Astrocyte (in vitro differentiated cells and primary cell): ENCODE results near the gene TENM3. TPM values are rescaled to one million over a fixed set of nuclear protein-coding genes. Genes with fewer than 3 reads are reported as not detected.

Experiments used
- DNase-seq: peaks from one replicate; pipeline ENCODE4 v3.0.0-alpha.2; 2010; ENCODE audit warnings: low read depth
- FAIRE-seq: peaks from 2 replicates; lab custom pipeline; 2011; peaks lifted over from hg19 to GRCh38; lab: Jason Lieb, UNC
- H2AFZ ChIP-seq: 2 replicates; pipeline ENCODE4 v1.6.0; 2012; ENCODE audit warnings: low read depth, low read length, inconsistent platforms
- H3K27ac ChIP-seq: 2 replicates; pipeline ENCODE4 v1.5.1; 2011; ENCODE audit warnings: low read depth, low read length, inconsistent platforms
- H3K27me3 ChIP-seq: 2 replicates; pipeline ENCODE4 v1.6.0; 2011; ENCODE audit warnings: low read length, inconsistent platforms; ENCODE audit not compliant: insufficient read depth
- H3K36me3 ChIP-seq: 2 replicates; pipeline ENCODE4 v1.5.1; 2011; ENCODE audit warnings: low read length, inconsistent platforms; ENCODE audit not compliant: insufficient read depth
- H3K4me1 ChIP-seq: 2 replicates; pipeline ENCODE4 v1.5.1; 2011; ENCODE audit warnings: low read length, inconsistent platforms; ENCODE audit not compliant: insufficient read depth
- H3K4me2 ChIP-seq: 2 replicates; pipeline ENCODE4 v1.6.0; 2012; ENCODE audit warnings: low read length, inconsistent platforms
- H3K4me3 ChIP-seq: 2 replicates; pipeline ENCODE4 v1.5.1; 2011; ENCODE audit warnings: low read depth, mild to moderate bottlenecking, low read length, inconsistent platforms; ENCODE audit not compliant: insufficient read depth
- H3K79me2 ChIP-seq: 2 replicates; pipeline ENCODE4 v1.6.0; 2012; ENCODE audit warnings: mild to moderate bottlenecking, low read length, inconsistent platforms; ENCODE audit not compliant: insufficient read depth
- H3K9ac ChIP-seq: 2 replicates; pipeline ENCODE4 v1.6.0; 2012; ENCODE audit warnings: mild to moderate bottlenecking, low read length, inconsistent platforms
- H3K9me3 ChIP-seq: 2 replicates; pipeline ENCODE4 v1.5.1; 2012; ENCODE audit warnings: low read depth, mild to moderate bottlenecking, low read length, inconsistent platforms; ENCODE audit not compliant: insufficient read depth
- H4K20me1 ChIP-seq: 2 replicates; pipeline ENCODE4 v1.6.0; 2012; ENCODE audit warnings: low read length, inconsistent platforms; ENCODE audit not compliant: insufficient read depth
- H3K27ac Mint-ChIP-seq: one replicate; pipeline ENCODE4 v1.8.0; 2021; ENCODE audit warnings: mild to moderate bottlenecking, mixed read lengths; ENCODE audit not compliant: unreplicated experiment
- H3K27me3 Mint-ChIP-seq: one replicate; pipeline ENCODE4 v1.8.0; 2021; ENCODE audit warnings: low read depth, mixed read lengths; ENCODE audit not compliant: unreplicated experiment
- H3K36me3 Mint-ChIP-seq: one replicate; pipeline ENCODE4 v1.8.0; 2021; ENCODE audit warnings: low read depth, mixed read lengths; ENCODE audit not compliant: unreplicated experiment
- H3K4me1 Mint-ChIP-seq: one replicate; pipeline ENCODE4 v1.8.0; 2021; ENCODE audit warnings: low read depth, mixed read lengths; ENCODE audit not compliant: unreplicated experiment
- H3K4me3 Mint-ChIP-seq: one replicate; pipeline ENCODE4 v1.8.0; 2021; ENCODE audit warnings: mild to moderate bottlenecking, moderate library complexity, mixed read lengths; ENCODE audit not compliant: unreplicated experiment
- H3K9me3 Mint-ChIP-seq: one replicate; pipeline ENCODE4 v1.8.0; 2021; ENCODE audit warnings: mild to moderate bottlenecking, mixed read lengths; ENCODE audit not compliant: unreplicated experiment
- CTCF ChIP-seq: IDR thresholded peaks from 2 replicates; pipeline ENCODE4 v1.5.1; 2011; ENCODE audit warnings: low read depth, mild to moderate bottlenecking, inconsistent platforms, low read length, moderate library complexity; ENCODE audit not compliant: insufficient read depth
- EZH2 ChIP-seq: IDR thresholded peaks from 2 replicates; pipeline ENCODE4 v1.6.1; 2012; ENCODE audit warnings: mild to moderate bottlenecking, low read length, inconsistent platforms; ENCODE audit not compliant: insufficient read depth
- total RNA-seq: library from RNA; stranded (reverse); gene quantifications from 2 replicates; pipeline ENCODE4 v1.2.1, GENCODE V29; 2021

Gene TENM3
- total RNA-seq, 1 donor from 2014 or later, result 127 TPM

- Histone ChIP-seq H3K4me2 (no peak overlapping the region), H3K4me1 (peaks cover 9% of the 10 kb centered on the region), H3K27ac (no peak overlapping the region), H3K79me2 (peaks cover 71% of the 10 kb centered on the region), H3K9me3 (no peaks in the 10 kb centered on the region), H4K20me1 (no peaks in the 10 kb centered on the region), H3K4me3 (no peak overlapping the region), H3K27me3 (no peaks in the 10 kb centered on the region), H3K36me3 (no peaks in the 10 kb centered on the region), H3K9ac (no peak overlapping the region), H2AFZ (no peak overlapping the region)
- Mint-ChIP-seq H3K4me3 (no peak overlapping the region), H3K36me3 (peaks cover 14% of the 10 kb centered on the region), H3K9me3 (no peaks in the 10 kb centered on the region), H3K27ac (peak overlapping the region; percentile 59), H3K4me1 (peaks cover 30% of the 10 kb centered on the region), H3K27me3 (no peaks in the 10 kb centered on the region)
- TF ChIP-seq CTCF, result no peak
- no peak for TF ChIP-seq EZH2
- no peak for FAIRE-seq
- DNase-seq, result peak; percentile 51
Measured at GRCh38 chr4:182201871-182202270, 41.3 kb upstream of the TENM3 start.

- Mint-ChIP-seq H3K9me3 (no peaks in the 10 kb centered on the region), H3K27ac (no peak overlapping the region), H3K4me1 (peaks cover 36% of the 10 kb centered on the region), H3K27me3 (no peaks in the 10 kb centered on the region), H3K36me3 (peaks cover 10% of the 10 kb centered on the region), H3K4me3 (no peak overlapping the region)
- no peaks in the 10 kb centered on the region for H3K36me3 ChIP-seq
- H3K4me1 ChIP-seq, result peaks cover 17% of the 10 kb centered on the region
- no peaks in the 10 kb centered on the region for H4K20me1 ChIP-seq
- no peaks in the 10 kb centered on the region for H3K9me3 ChIP-seq
- H3K9ac ChIP-seq, result no peak overlapping the region
- TF ChIP-seq CTCF (no peak), EZH2 (no peak)
- no peak overlapping the region for H3K4me2 ChIP-seq
- no peak overlapping the region for H2AFZ ChIP-seq
- no peak overlapping the region for H3K4me3 ChIP-seq
- no peaks in the 10 kb centered on the region for H3K27me3 ChIP-seq
- DNase-seq, result no peak
- FAIRE-seq, result no peak
- H3K79me2 ChIP-seq, result peaks cover 68% of the 10 kb centered on the region
- H3K27ac ChIP-seq, result no peak overlapping the region
Measured at GRCh38 chr4:182202650-182203049, 40.6 kb upstream of the TENM3 start.

- TF ChIP-seq CTCF, result no peak
- TF ChIP-seq EZH2, result no peak
- H3K27ac ChIP-seq, result peak overlapping the region; percentile 11
- H3K27me3 Mint-ChIP-seq, result no peaks in the 10 kb centered on the region
- H3K4me3 ChIP-seq, result no peak overlapping the region
- no peak overlapping the region for H3K9ac ChIP-seq
- no peaks in the 10 kb centered on the region for H3K27me3 ChIP-seq
- peaks cover 27% of the 10 kb centered on the region for H3K4me1 ChIP-seq
- H4K20me1 ChIP-seq, result no peaks in the 10 kb centered on the region
- DNase-seq, result peak; percentile 74
- no peaks in the 10 kb centered on the region for H3K36me3 ChIP-seq
- H3K4me3 Mint-ChIP-seq, result no peak overlapping the region
- peaks cover 45% of the 10 kb centered on the region for H3K4me1 Mint-ChIP-seq
- peak overlapping the region; percentile 3 for H3K27ac Mint-ChIP-seq
- no peak overlapping the region for H2AFZ ChIP-seq
- H3K9me3 ChIP-seq, result no peaks in the 10 kb centered on the region
- FAIRE-seq, result no peak
- H3K9me3 Mint-ChIP-seq, result no peaks in the 10 kb centered on the region
- H3K36me3 Mint-ChIP-seq, result peaks cover 8% of the 10 kb centered on the region
- H3K4me2 ChIP-seq, result no peak overlapping the region
- peaks cover 65% of the 10 kb centered on the region for H3K79me2 ChIP-seq
Measured at GRCh38 chr4:182203872-182204411, 39.3 kb upstream of the TENM3 start.
